Measurements from ENCODE around the gene ANTXR1.

ANTXR1 gene

GRCh38 chr2:69147841-69148533 lies 135.0 kb downstream of the ANTXR1 start:
- Histone ChIP-seq H3K36me3 (ENCODE audit: control insufficient read depth, insufficient read depth, low read length) (no peaks in the 10 kb centered on the region), H3K27me3 (ENCODE audit: control insufficient read depth, insufficient read depth, low read length) (no peaks in the 10 kb centered on the region), H3K4me1 (ENCODE audit: control insufficient read depth, insufficient read depth, low read length) (peaks cover 3% of the 10 kb centered on the region), H3K9ac (ENCODE audit: low read depth, low read length) (no peak overlapping the region), H3K4me3 (ENCODE audit: low read depth, low read length) (no peak overlapping the region), H3K9me3 (ENCODE audit: control insufficient read depth, insufficient read depth, low read length) (no peaks in the 10 kb centered on the region)

GRCh38 chr2:69149631-69150215 lies 136.7 kb downstream of the ANTXR1 start:
- H3K4me3 ChIP-seq (ENCODE audit: low read depth, low read length), result no peak overlapping the region
- no peaks in the 10 kb centered on the region for H3K9me3 ChIP-seq (ENCODE audit: control insufficient read depth, insufficient read depth, low read length)
- peaks cover 3% of the 10 kb centered on the region for H3K4me1 ChIP-seq (ENCODE audit: control insufficient read depth, insufficient read depth, low read length)
- no peaks in the 10 kb centered on the region for H3K27me3 ChIP-seq (ENCODE audit: control insufficient read depth, insufficient read depth, low read length)
- H3K36me3 ChIP-seq (ENCODE audit: control insufficient read depth, insufficient read depth, low read length), result no peaks in the 10 kb centered on the region
- H3K9ac ChIP-seq (ENCODE audit: low read depth, low read length), result no peak overlapping the region

- no peak overlapping the region for H3K9ac ChIP-seq (ENCODE audit: low read depth, low read length)
- no peaks in the 10 kb centered on the region for H3K27me3 ChIP-seq (ENCODE audit: control insufficient read depth, insufficient read depth, low read length)
- no peak overlapping the region for H3K4me3 ChIP-seq (ENCODE audit: low read depth, low read length)
- no peaks in the 10 kb centered on the region for H3K36me3 ChIP-seq (ENCODE audit: control insufficient read depth, insufficient read depth, low read length)
- H3K9me3 ChIP-seq (ENCODE audit: control insufficient read depth, insufficient read depth, low read length), result no peaks in the 10 kb centered on the region
- peaks cover 3% of the 10 kb centered on the region for H3K4me1 ChIP-seq (ENCODE audit: control insufficient read depth, insufficient read depth, low read length)
Observed at GRCh38 chr2:69151931-69152330, 139.0 kb downstream of the ANTXR1 start.

GRCh38 chr2:69152847-69153583 lies 140.0 kb downstream of the ANTXR1 start:
- Histone ChIP-seq H3K9ac (ENCODE audit: low read depth, low read length) (no peak overlapping the region), H3K36me3 (ENCODE audit: control insufficient read depth, insufficient read depth, low read length) (no peaks in the 10 kb centered on the region), H3K4me3 (ENCODE audit: low read depth, low read length) (no peak overlapping the region), H3K4me1 (ENCODE audit: control insufficient read depth, insufficient read depth, low read length) (peaks cover 3% of the 10 kb centered on the region), H3K9me3 (ENCODE audit: control insufficient read depth, insufficient read depth, low read length) (no peaks in the 10 kb centered on the region), H3K27me3 (ENCODE audit: control insufficient read depth, insufficient read depth, low read length) (no peaks in the 10 kb centered on the region)

- H3K9ac ChIP-seq (ENCODE audit: low read depth, low read length), result no peak overlapping the region
- H3K9me3 ChIP-seq (ENCODE audit: control insufficient read depth, insufficient read depth, low read length), result no peaks in the 10 kb centered on the region
- no peak overlapping the region for H3K4me3 ChIP-seq (ENCODE audit: low read depth, low read length)
- no peaks in the 10 kb centered on the region for H3K36me3 ChIP-seq (ENCODE audit: control insufficient read depth, insufficient read depth, low read length)
- peaks cover 3% of the 10 kb centered on the region for H3K4me1 ChIP-seq (ENCODE audit: control insufficient read depth, insufficient read depth, low read length)
- H3K27me3 ChIP-seq (ENCODE audit: control insufficient read depth, insufficient read depth, low read length), result no peaks in the 10 kb centered on the region
Observed at GRCh38 chr2:69154106-69154505, 141.1 kb downstream of the ANTXR1 start.

GRCh38 chr2:69156624-69157023 lies 143.6 kb downstream of the ANTXR1 start:
- no peak overlapping the region for H3K4me3 ChIP-seq (ENCODE audit: low read depth, low read length)
- H3K36me3 ChIP-seq (ENCODE audit: control insufficient read depth, insufficient read depth, low read length), result no peaks in the 10 kb centered on the region

GRCh38 chr2:69157441-69157840 lies 144.5 kb downstream of the ANTXR1 start:
- Histone ChIP-seq H3K4me1 (ENCODE audit: control insufficient read depth, insufficient read depth, low read length) (peaks cover 10% of the 10 kb centered on the region), H3K27me3 (ENCODE audit: control insufficient read depth, insufficient read depth, low read length) (no peaks in the 10 kb centered on the region), H3K9me3 (ENCODE audit: control insufficient read depth, insufficient read depth, low read length) (no peaks in the 10 kb centered on the region), H3K9ac (ENCODE audit: low read depth, low read length) (no peak overlapping the region), H3K36me3 (ENCODE audit: control insufficient read depth, insufficient read depth, low read length) (no peaks in the 10 kb centered on the region), H3K4me3 (ENCODE audit: low read depth, low read length) (no peak overlapping the region)

More at GRCh38 chr2:69156624-69157023, 143.6 kb downstream of the ANTXR1 start:
- Histone ChIP-seq H3K9me3 (ENCODE audit: control insufficient read depth, insufficient read depth, low read length) (no peaks in the 10 kb centered on the region), H3K4me1 (ENCODE audit: control insufficient read depth, insufficient read depth, low read length) (peaks cover 4% of the 10 kb centered on the region), H3K27me3 (ENCODE audit: control insufficient read depth, insufficient read depth, low read length) (no peaks in the 10 kb centered on the region), H3K9ac (ENCODE audit: low read depth, low read length) (no peak overlapping the region)

- H3K4me1 ChIP-seq (ENCODE audit: control insufficient read depth, insufficient read depth, low read length), result peaks cover 17% of the 10 kb centered on the region
- H3K9me3 ChIP-seq (ENCODE audit: control insufficient read depth, insufficient read depth, low read length), result no peaks in the 10 kb centered on the region
- no peaks in the 10 kb centered on the region for H3K27me3 ChIP-seq (ENCODE audit: control insufficient read depth, insufficient read depth, low read length)
- no peak overlapping the region for H3K9ac ChIP-seq (ENCODE audit: low read depth, low read length)
- no peaks in the 10 kb centered on the region for H3K36me3 ChIP-seq (ENCODE audit: control insufficient read depth, insufficient read depth, low read length)
- no peak overlapping the region for H3K4me3 ChIP-seq (ENCODE audit: low read depth, low read length)
Observed at GRCh38 chr2:69159986-69160385, 147.0 kb downstream of the ANTXR1 start.

- Histone ChIP-seq H3K36me3 (ENCODE audit: control insufficient read depth, insufficient read depth, low read length) (no peaks in the 10 kb centered on the region), H3K27me3 (ENCODE audit: control insufficient read depth, insufficient read depth, low read length) (no peaks in the 10 kb centered on the region), H3K4me3 (ENCODE audit: low read depth, low read length) (no peak overlapping the region), H3K9me3 (ENCODE audit: control insufficient read depth, insufficient read depth, low read length) (no peaks in the 10 kb centered on the region), H3K9ac (ENCODE audit: low read depth, low read length) (no peak overlapping the region), H3K4me1 (ENCODE audit: control insufficient read depth, insufficient read depth, low read length) (peaks cover 17% of the 10 kb centered on the region)
Observed at GRCh38 chr2:69162057-69162456, 149.1 kb downstream of the ANTXR1 start.

GRCh38 chr2:69163109-69163508 lies 150.1 kb downstream of the ANTXR1 start:
- Histone ChIP-seq H3K4me3 (ENCODE audit: low read depth, low read length) (no peak overlapping the region), H3K4me1 (ENCODE audit: control insufficient read depth, insufficient read depth, low read length) (peaks cover 17% of the 10 kb centered on the region), H3K9me3 (ENCODE audit: control insufficient read depth, insufficient read depth, low read length) (no peaks in the 10 kb centered on the region), H3K9ac (ENCODE audit: low read depth, low read length) (no peak overlapping the region), H3K27me3 (ENCODE audit: control insufficient read depth, insufficient read depth, low read length) (no peaks in the 10 kb centered on the region), H3K36me3 (ENCODE audit: control insufficient read depth, insufficient read depth, low read length) (no peaks in the 10 kb centered on the region)

- no peaks in the 10 kb centered on the region for H3K9me3 ChIP-seq (ENCODE audit: control insufficient read depth, insufficient read depth, low read length)
- no peak overlapping the region for H3K4me3 ChIP-seq (ENCODE audit: low read depth, low read length)
- no peaks in the 10 kb centered on the region for H3K36me3 ChIP-seq (ENCODE audit: control insufficient read depth, insufficient read depth, low read length)
- H3K4me1 ChIP-seq (ENCODE audit: control insufficient read depth, insufficient read depth, low read length), result peaks cover 17% of the 10 kb centered on the region
- no peaks in the 10 kb centered on the region for H3K27me3 ChIP-seq (ENCODE audit: control insufficient read depth, insufficient read depth, low read length)
- H3K9ac ChIP-seq (ENCODE audit: low read depth, low read length), result no peak overlapping the region
Observed at GRCh38 chr2:69163556-69163955, 150.6 kb downstream of the ANTXR1 start.

Data from iPS-15b (cell line).